ENCODE data around the gene CCDC124.
"Not testable (repeated sequence)": the region's sequence is repeated elsewhere in the genome, so short reads cannot be mapped to it uniquely, and the experiment has no call there.

CCDC124 gene, protein sequence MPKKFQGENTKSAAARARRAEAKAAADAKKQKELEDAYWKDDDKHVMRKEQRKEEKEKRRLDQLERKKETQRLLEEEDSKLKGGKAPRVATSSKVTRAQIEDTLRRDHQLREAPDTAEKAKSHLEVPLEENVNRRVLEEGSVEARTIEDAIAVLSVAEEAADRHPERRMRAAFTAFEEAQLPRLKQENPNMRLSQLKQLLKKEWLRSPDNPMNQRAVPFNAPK

DNA sequence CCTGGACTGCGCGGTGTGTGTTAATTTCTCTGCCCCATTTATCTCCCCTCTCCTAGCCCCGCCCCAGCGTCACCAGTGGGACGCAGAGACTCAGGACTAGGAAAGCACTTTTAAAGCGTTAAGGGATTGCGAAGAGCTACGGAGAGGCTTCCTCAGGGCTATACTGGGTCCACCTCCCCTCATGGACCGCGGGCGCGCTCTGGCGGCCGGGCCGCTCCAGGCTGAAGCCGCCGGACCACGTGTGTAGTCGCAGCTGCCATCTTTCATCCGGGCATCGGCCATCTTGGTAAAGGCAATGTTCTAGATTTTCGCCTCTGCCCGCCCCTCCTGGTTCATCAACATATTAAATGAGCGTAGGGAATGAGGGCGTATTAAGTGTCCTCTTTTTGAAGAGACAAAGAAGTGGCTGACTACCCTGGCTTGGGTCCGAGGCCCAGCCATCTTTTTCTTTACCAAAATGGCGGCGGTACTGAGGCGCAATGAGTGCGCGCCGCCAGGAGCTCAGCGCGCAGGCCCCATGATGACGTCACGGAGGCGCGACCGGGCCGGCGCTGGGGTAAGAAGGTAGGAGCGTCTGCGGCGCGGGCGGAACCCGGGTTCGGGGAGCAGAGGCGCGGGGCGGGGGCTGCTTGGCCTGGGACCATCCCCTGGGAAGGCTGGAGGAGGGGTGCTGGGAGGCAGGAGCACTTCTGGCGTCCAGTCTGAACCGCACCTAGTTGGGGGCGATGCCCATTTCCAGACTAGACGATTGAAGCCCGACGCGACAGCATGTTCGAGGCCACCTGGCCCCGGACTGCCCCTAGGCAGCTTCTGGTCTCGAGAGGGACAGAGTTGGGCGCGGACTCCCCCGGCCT, at the start of gene CCDC124:
TSS of gene CCDC124 (plus strand) at position 531 of the 854 bp plus-strand sequence. CDS start 3,406 bp downstream, outside the sequence.
- DNase-seq (ENCODE audit: low spot score) = peak; percentile 93

- no peak for DNase-seq (ENCODE audit: low spot score)
Observed at GRCh38 chr19:17883627-17884410, 49.0 kb upstream of the CCDC124 start.

DNA sequence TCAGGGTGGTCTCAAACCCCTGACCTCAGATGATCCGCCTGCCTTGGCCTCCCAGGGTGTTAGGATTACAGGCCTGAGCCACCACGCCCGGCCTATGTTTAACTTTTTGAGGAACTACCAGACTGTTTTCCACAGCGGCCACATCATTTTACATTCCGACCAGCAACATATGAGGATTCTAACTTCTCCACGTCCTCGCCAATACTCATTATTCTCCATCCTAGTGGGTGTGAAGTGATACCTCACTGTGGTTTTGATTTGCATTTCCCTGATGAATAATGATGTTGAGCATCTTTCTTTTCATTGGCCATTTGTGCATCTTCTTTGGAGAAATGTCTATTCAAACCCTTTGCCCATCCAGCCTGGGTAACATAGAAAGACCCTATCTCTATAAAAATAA, 46.3 kb upstream of the CCDC124 start:
- no peak for DNase-seq (ENCODE audit: low spot score)

DNA sequence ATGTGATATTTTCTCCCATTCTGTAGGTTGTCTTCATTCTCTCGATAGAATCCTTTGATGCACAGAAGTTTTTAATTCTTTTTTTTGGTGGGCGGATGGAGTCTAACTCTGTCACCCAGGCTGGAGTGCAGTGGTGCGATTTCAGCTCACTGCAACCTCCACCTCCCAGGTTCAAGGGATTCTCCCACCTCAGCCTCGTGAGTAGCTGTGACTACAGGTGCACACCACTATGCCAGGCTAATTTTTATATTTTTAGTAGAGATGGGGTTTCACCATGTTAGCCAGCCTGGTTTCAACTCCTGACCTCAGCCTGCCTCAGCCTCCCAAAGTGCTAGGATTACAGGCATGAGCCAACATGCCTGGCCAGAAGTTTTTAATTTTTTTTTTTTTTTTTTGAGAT, 45.6 kb upstream of the CCDC124 start:
- not testable (repeated sequence) for DNase-seq (ENCODE audit: low spot score)

GRCh38 chr19:17888260-17888659, 44.6 kb upstream of the CCDC124 start:
- DNase-seq (ENCODE audit: low spot score) = no peak

- DNase-seq (ENCODE audit: low spot score) = no peak
Observed at GRCh38 chr19:17889609-17890214, 43.1 kb upstream of the CCDC124 start.

- DNase-seq (ENCODE audit: low spot score) = no peak
Observed at GRCh38 chr19:17893766-17894165, 39.0 kb upstream of the CCDC124 start.

GRCh38 chr19:17902701-17903100, 30.1 kb upstream of the CCDC124 start:
- no peak for DNase-seq (ENCODE audit: low spot score)

DNA sequence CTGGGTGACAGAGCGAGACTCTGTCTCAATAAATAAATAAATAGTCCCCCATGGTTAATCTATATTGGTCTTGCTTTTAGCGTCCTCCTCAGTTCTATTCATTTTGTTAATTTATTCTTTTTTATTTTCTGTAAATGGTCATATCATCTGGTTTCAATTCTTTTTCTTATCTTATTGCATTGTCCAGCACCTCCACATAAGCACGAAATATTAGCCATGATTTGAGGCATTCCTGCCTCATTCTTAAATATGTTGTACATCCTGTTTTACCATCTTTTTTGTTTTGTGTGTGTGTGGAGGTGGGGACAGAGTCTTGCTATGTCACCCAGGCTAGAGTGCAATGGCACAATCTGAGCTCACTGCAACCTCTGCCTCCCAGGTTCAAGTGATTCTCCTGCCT, 24.6 kb upstream of the CCDC124 start:
- no peak for DNase-seq (ENCODE audit: low spot score)

GRCh38 chr19:17909003-17909732, 23.6 kb upstream of the CCDC124 start:
- no peak for DNase-seq (ENCODE audit: low spot score)

- no peak for DNase-seq (ENCODE audit: low spot score)
Observed at GRCh38 chr19:17910791-17911360, 21.9 kb upstream of the CCDC124 start.

DNA sequence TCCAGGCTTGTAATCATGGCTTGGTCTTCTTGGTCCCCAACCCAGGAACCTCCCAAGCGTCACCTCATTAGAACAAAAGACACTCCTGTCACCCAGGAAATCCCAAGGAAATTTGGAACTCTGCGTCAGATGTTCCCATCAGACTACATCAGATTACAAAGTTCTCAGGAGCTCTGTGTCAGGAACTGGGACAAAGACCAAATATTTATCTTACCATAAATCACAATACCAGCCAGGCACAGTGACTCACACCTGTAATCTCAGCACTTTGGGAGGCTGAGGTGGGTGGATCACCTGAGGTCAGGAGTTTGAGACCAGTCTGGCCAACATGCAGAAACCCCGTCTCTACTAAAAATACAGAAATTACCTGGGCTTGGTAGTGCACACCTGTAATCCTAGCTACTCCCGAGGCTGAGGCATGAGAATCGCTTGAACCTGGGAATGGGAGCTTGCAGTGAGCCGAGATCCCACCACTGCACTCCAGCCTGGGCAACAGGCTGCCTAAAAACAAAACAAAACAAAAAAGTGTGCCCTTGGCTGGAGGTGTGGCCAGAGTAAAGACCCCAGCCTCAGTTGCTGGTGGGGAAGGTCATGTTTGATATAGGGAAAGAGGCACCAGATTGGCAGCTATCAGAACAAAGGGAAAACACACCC, 16.7 kb upstream of the CCDC124 start:
- no peak for DNase-seq (ENCODE audit: low spot score)

- DNase-seq (ENCODE audit: low spot score) = not testable (repeated sequence)
Observed at GRCh38 chr19:17918151-17918550, 14.7 kb upstream of the CCDC124 start.

DNA sequence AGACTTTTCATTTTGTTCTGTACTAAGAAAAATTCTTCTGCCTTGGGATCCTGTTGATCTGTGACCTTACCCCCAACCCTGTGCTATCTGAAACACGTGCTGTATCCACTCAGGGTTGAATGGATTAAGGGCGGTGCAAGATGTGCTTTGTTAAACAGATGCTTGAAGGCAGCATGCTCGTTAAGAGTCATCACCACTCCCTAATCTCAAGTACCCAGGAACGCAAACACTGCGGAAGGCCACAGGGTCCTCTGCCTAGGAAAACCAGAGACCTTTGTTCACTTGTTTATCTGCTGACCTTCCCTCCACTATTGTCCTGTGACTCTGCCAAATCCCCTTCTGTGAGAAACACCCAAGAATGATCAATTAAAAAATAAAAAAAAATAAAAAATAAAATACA, 13.7 kb upstream of the CCDC124 start:
- not testable (repeated sequence) for DNase-seq (ENCODE audit: low spot score)

- no peak for DNase-seq (ENCODE audit: low spot score)
Observed at GRCh38 chr19:17920527-17920926, 12.3 kb upstream of the CCDC124 start.

DNA sequence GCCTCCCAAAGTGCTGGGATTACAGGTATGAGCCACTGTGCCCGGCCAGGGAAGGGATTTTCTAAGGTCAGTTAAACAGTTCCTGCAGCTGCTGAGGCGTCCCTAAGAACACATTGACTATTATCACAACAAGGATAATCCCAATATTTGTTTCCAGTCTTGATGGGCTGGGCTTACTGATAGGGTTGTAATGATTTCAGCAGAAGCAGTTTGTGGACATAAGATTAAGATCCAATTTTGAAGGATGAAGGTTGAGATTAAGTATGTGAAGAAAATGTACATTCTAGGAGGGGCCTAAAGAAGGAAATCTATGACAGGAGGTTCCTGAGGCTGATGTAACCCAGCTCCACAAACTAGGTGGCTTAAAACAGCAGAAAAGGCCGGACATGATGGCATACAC, 10.7 kb upstream of the CCDC124 start:
- no peak for DNase-seq (ENCODE audit: low spot score)

DNA sequence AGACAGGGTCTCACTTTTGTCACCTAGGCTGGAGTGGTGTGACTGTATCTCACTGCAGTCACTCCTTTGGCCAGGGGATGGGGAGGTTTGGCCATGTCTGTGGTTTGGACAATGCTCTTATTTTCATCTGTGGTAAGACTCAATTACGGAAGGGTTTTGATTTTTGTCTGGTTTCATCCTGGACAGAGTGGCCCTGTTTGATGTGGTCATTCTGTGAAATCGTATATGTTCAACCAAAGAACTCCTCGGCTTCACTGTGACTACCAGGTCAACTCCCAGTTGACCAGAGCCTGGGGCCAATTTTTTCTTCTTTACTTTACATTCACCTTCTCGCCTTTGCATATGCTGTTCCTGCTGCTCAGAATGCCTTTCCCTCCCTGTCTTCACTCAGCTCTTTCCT, 6.8 kb upstream of the CCDC124 start:
- DNase-seq (ENCODE audit: low spot score) = no peak

DNA sequence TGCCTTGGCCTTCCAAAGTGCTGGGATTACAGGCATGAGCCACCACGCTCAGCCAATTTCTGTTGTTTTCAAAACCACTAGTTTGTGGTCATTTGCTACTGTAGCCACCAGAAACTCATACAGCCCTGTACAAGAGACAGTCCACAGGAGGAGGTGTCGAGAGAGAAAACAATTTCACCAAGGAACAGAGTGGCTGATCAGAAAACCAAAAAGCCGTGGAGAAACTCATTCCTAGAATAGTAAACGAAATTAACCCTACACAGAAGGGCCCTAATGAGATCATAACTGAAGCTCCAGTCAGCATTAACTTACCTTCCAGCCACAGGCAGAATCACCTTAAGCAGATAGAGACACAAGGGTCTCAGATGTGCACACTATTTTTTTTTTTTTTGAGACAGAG, 3.8 kb upstream of the CCDC124 start:
- DNase-seq (ENCODE audit: low spot score) = no peak

DNA sequence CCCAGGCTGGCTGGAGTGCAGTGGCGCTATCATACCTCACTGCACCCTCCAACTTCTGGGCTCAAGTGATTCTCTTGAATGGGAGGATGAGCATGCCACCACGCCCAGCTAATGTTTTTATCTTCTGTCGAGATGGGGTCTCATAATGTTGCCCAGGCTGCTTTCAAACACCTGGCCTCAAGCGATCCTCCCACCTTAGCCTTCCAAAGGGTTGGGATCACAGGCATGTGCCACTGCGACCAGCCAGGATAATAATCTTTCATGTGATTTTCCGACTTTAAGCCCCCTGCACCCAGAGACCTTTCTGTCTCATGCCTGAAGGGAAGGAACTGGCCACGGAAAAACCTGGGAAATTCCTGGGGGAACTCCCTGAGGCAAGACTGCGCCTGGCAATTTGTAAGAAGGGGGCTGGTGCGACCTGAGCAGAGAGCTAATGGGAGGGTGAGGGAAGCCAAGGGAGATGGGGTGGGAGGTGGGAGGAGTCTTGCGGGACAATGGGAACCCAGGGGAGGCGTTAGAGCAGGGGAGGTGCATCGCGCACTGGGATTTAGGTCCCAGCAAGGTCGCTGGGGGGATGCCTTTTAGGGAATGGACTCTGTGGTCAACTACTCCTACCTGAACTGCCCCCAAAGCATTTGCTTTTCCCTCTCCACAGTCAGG, 1.2 kb upstream of the CCDC124 start:
- no peak for DNase-seq (ENCODE audit: low spot score)
